Right cardiac atrium (tissue), 5 donors: Measurements from ENCODE around the gene NTN4. TPM values are rescaled to one million over a fixed set of nuclear protein-coding genes. Genes with fewer than 3 reads are reported as not detected.

ENCODE experiments used
- polyA plus RNA-seq: library from polyadenylated mRNA; stranded (reverse); fragments of 200-250 nt; gene quantifications from one replicate; pipeline ENCODE4 v1.2.3, GENCODE V29; 2013
- total RNA-seq, 4 donors: library from RNA; stranded (reverse); fragmentation: NEBNext Ultra II Directional; extraction: Animal tissue kit (Norgen Biotek cat#: 25700); gene quantifications; one replicate each; pipeline ENCODE4 v1.2.1, GENCODE V29; 2021
- donor health status: healthy with polysubstance abuse.
- donor health status: DM: no; HTN: yes; CAD: no.
- donor health status: DM: no; HTN: no; CAD: no.
- donor health status: DM: no; HTN: yes; CAD: no; lungs with severe emphysema.
- donor health status: DM: yes; HTN: yes; CAD: no.

The NTN4 gene
- total and polyA plus RNA-seq, 5 donors: 62.9 to 111 (median 96.1) TPM

Other genes starting within 250 kb of the NTN4 start
- gene USP44, start 239.3 kb downstream of the NTN4 start, total RNA-seq: 1 to 10 TPM; 1.1 to 3.4 (median 2.3) TPM
- 0.84 TPM for gene USP44, start 239.3 kb downstream of the NTN4 start, polyA plus RNA-seq
- 10 to 100 TPM; 10.2 to 18.5 (median 14.7) TPM for gene SNRPF, start 68.2 kb upstream of the NTN4 start, total RNA-seq
- gene SNRPF, start 68.2 kb upstream of the NTN4 start, polyA plus RNA-seq: 36.4 TPM
- under 1 TPM in 2 of 4 donors, not detected in 2; 0.09 to 0.14 TPM for gene CCDC38, start 151.8 kb upstream of the NTN4 start, total RNA-seq
- 0.05 TPM for gene CCDC38, start 151.8 kb upstream of the NTN4 start, polyA plus RNA-seq
- gene AMDHD1, start 152.6 kb upstream of the NTN4 start, total RNA-seq: under 1 TPM; 0.11 to 0.88 (median 0.38) TPM
- 0.50 TPM for gene AMDHD1, start 152.6 kb upstream of the NTN4 start, polyA plus RNA-seq
- gene HAL, start 205.6 kb upstream of the NTN4 start, total RNA-seq: under 1 TPM in 2 of 4 donors, not detected in 2; 0.11 to 0.62 TPM
- 0.05 TPM for gene HAL, start 205.6 kb upstream of the NTN4 start, polyA plus RNA-seq
- gene LTA4H, start 244.8 kb upstream of the NTN4 start, total RNA-seq: 10 to 100 TPM; 38.1 to 57.0 (median 48.4) TPM
- gene LTA4H, start 244.8 kb upstream of the NTN4 start, polyA plus RNA-seq: 36.8 TPM